ENCODE measurements around the gene HRAS.

- TF ChIP-seq CTCF (conservative IDR thresholded peaks at IDR 0.05; ENCODE audit: low read depth, low read length) (no peak), EZH2 (IDR thresholded peaks at IDR 0.05; ENCODE audit: borderline replicate concordance, low read depth, low read length, poor library complexity, severe bottlenecking) (no peak)
Measured at GRCh38 chr11:553988-554340, 18.6 kb upstream of the HRAS start.

Data from A673 (cell line).